Heart right ventricle (tissue), 16 donors: ENCODE results near the gene MS4A18. TPM values are rescaled to one million over a fixed set of nuclear protein-coding genes. Genes with fewer than 3 reads are reported as not detected.
A peak's percentile ranks its signal among the peaks of the same experiment; 100 is the strongest.

ENCODE experiments used
- ATAC-seq, 8 donors: fragments of 200-7000 bp; cut with Tn5 transposase; one replicate each; pipeline ENCODE4 v1.9.1; 2020; ENCODE audit warnings: mild to moderate bottlenecking in 8 of 8, moderate library complexity in 8 of 8, moderate number of reproducible peaks in 1 of 8
- DNase-seq, 2 donors: peaks; one replicate each; pipeline ENCODE4 v3.0.0-alpha.2; 2020
- H3K27ac ChIP-seq, 10 donors: fragments of 200-600 bp; sonication (generic) in 2 of 10; one replicate each; pipeline versions ENCODE4 v1.5.0 to v1.8.0; 2020 to 2022; ENCODE audit warnings: mild to moderate bottlenecking in 3 of 10
- H3K27me3 ChIP-seq, 7 donors: fragments of 200-600 bp; one replicate each; pipeline ENCODE4 v1.8.0; 2021 to 2022; ENCODE audit warnings: mild to moderate bottlenecking in 2 of 7
- H3K36me3 ChIP-seq, 9 donors: fragments of 200-600 bp; sonication (generic) in 1 of 9; one replicate each; pipeline versions ENCODE4 v1.5.0 to v1.8.0; 2020 to 2022; ENCODE audit warnings: mild to moderate bottlenecking in 2 of 9
- H3K4me1 ChIP-seq, 9 donors: fragments of 200-600 bp; sonication (generic) in 1 of 9; one replicate each; pipeline versions ENCODE4 v1.5.0 to v1.8.0; 2020 to 2022; ENCODE audit warnings: mild to moderate bottlenecking in 4 of 9
- H3K4me3 ChIP-seq, 10 donors: fragments of 200-600 bp; sonication (generic) in 2 of 10; one replicate each; pipeline versions ENCODE4 v1.5.0 to v1.8.0; 2020 to 2022; ENCODE audit warnings: mild to moderate bottlenecking in 7 of 10, moderate library complexity in 2 of 10
- H3K9me3 ChIP-seq, 11 donors: fragments of 200-600 bp in 10 of 11; sonication (generic) in 2 of 11; one replicate each; pipeline versions ENCODE4 v1.5.0 to v1.8.0; 2013 to 2022; ENCODE audit warnings: mild to moderate bottlenecking in 2 of 11, control low read depth in 1 of 11, moderate library complexity in 1 of 11
- WGBS, 2 donors: extraction: QIAGEN DNeasy Blood & Tissue Kit; methylation state at CpG; one replicate each; pipeline ENCODE4 v1.1.7; 2013; ENCODE audit warnings: inconsistent platforms in 1 of 2; 5-methylcytosine and 5-hydroxymethylcytosine counted together
- intact Hi-C, 10 donors: fragments of 100-400 bp; cut with DNase I; formaldehyde crosslinking; loops; one replicate each; pipeline versions ENCODE4 v1.11.1 to v1.14.2; 2022
- polyA plus RNA-seq, 2 donors: library from polyadenylated mRNA; stranded (reverse); fragments of 200-250 nt; gene quantifications; one replicate each; pipeline ENCODE4 v1.2.3, GENCODE V29; 2013
- total RNA-seq, 10 donors: library from RNA; stranded (reverse); fragmentation: NEBNext Ultra II Directional in 3 of 10; extraction: Animal tissue kit (Norgen Biotek cat#: 25700) in 3 of 10; gene quantifications; one replicate each; pipeline versions ENCODE4 v1.2.1 to v1.2.4, GENCODE V29; 2021 to 2023
- TF ChIP-seq, protein P1 (sequence below), 9 donors: fragments of 200-600 bp; sonication (generic) in 2 of 9; IDR thresholded peaks; one replicate each; pipeline versions ENCODE4 v1.5.0 to v1.8.0; 2021 to 2022; ENCODE audit warnings: antibody characterized with exemption in 9 of 9, mild to moderate bottlenecking in 5 of 9, moderate library complexity in 1 of 9
- donor health status: Arrhythmogenic right ventricular cardiomyopathy.
- donor health status: ischemic (EF 13 %, LVEDD 7.1; RV severe dilation, severe dysfunction).
- donor health status: healthy with polysubstance abuse.
- donor health status: DM: no; HTN: yes; CAD: no.
- donor health status: DM: no; HTN: no; CAD: no.
- donor health status: ischemic (EF 25% LVEDD 6.9; RV normal size, moderate dysfunction).
- donor health status: ischemic (EF 25% LVEDD 5.7; RV mildly dilated, moderate dysfunction).
- donor health status: healthy.
- donor health status: DM: yes; HTN: yes; CAD: no.
- donor health status: Ischemic cardiomyopathy.
- donor health status: ischemic (EF 35%, LVEDD 5.7; RV mildly dilated, moderate dysfunction).
- donor health status: nonischemic (EF 11% LVEDD 7.7; RV severe dilation, severe dysfunction).
- donor health status: DM: yes; HTN: yes; CAD: no.
- donor health status: PGD.
- donor health status: ischemic (EF 29% LVEDD 5.4; RV normal size, mild dysfunction).
- donor health status: nonischemic (EF 23%, LVEDD 6.1; RV moderate dilation, normal function).

The MS4A18 gene
- total and polyA plus RNA-seq, 12 donors: not detected

DNA sequence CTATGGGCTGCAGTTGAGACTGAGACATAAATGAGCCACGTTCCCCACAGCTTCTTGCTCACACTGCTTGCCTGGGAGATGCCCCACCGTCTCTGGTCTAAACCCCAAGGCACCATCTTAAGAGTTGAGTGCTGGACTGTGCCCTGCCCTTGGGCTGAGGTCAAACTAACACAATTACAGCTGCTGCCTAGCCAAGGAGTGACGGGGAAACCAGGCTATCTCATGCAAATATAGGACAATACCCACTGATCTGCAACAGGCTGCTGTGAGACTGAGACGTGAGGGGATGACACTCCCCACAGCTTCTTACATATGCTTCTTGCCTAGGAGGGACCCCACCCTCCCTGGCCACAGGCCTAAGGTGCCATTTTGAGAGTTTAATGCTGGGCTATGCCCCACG is 32.9 kb upstream of the MS4A18 start:
- no peak for DNase-seq
- no peaks in the 10 kb centered on the region for H3K4me1 ChIP-seq
- TF ChIP-seq, protein P1, sequence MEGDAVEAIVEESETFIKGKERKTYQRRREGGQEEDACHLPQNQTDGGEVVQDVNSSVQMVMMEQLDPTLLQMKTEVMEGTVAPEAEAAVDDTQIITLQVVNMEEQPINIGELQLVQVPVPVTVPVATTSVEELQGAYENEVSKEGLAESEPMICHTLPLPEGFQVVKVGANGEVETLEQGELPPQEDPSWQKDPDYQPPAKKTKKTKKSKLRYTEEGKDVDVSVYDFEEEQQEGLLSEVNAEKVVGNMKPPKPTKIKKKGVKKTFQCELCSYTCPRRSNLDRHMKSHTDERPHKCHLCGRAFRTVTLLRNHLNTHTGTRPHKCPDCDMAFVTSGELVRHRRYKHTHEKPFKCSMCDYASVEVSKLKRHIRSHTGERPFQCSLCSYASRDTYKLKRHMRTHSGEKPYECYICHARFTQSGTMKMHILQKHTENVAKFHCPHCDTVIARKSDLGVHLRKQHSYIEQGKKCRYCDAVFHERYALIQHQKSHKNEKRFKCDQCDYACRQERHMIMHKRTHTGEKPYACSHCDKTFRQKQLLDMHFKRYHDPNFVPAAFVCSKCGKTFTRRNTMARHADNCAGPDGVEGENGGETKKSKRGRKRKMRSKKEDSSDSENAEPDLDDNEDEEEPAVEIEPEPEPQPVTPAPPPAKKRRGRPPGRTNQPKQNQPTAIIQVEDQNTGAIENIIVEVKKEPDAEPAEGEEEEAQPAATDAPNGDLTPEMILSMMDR (IDR thresholded peaks at IDR 0.05): no peak
- intact Hi-C loops: loop anchor here in 1 of 10 donors (5.0 kb wide), 1 partner anchor 836 kb away; no protein-coding TSS in a partner anchor
- H3K9me3 ChIP-seq: peaks cover 0 to 5% (median 0%) of the 10 kb centered on the region in 11 donors
- no peaks in the 10 kb centered on the region for H3K36me3 ChIP-seq
- ATAC-seq: no peak
- no peak overlapping the region for H3K4me3 ChIP-seq
- 82% methylated on average over 5 of the region's 5 CpGs for WGBS, 2 donors
- H3K27me3 ChIP-seq: peaks cover 0 to 6% (median 0%) of the 10 kb centered on the region in 7 donors
- no peak overlapping the region for H3K27ac ChIP-seq

DNA sequence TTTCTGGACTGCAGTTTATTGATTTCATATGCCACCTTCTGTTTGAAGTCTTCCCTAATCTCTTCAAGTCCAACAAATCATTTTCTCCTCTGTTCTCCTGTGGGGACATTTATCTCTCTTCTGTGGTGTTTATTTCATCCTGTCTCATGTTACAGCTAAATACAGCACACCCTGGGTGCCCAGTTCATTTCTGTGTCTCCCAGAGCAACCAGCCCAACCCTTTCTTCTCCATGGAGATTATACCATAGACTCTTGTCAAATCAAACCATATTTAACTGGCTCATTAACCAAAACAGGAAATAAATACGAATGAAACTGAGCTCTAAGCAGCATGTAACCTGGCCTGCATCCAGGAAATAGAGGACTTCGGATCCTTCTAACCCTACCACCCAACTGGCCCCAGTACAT is 25.2 kb upstream of the MS4A18 start, which contains the start of gene MS4A8:
Gene MS4A8 (plus strand): TSS at position 329 of the 408 bp plus-strand sequence. CDS start 1,249 bp downstream, outside the sequence.
- H3K4me1 ChIP-seq: no peaks in the 10 kb centered on the region
- no peak for DNase-seq
- intact Hi-C loops: no loop called here
- TF ChIP-seq, protein P1 (IDR thresholded peaks at IDR 0.05): no peak
- no peak within 1 kb of the TSS for H3K4me3 ChIP-seq
- H3K27me3 ChIP-seq: no peaks in the 10 kb centered on the region
- H3K27ac ChIP-seq: no peak within 1 kb of the TSS
- no peaks in the 10 kb centered on the region for H3K36me3 ChIP-seq
- 27% methylated on average over 2 of the region's 2 CpGs for WGBS, 2 donors
- peaks cover 0 to 5% (median 0%) of the 10 kb centered on the region in 11 donors for H3K9me3 ChIP-seq
- ATAC-seq: no peak

DNA sequence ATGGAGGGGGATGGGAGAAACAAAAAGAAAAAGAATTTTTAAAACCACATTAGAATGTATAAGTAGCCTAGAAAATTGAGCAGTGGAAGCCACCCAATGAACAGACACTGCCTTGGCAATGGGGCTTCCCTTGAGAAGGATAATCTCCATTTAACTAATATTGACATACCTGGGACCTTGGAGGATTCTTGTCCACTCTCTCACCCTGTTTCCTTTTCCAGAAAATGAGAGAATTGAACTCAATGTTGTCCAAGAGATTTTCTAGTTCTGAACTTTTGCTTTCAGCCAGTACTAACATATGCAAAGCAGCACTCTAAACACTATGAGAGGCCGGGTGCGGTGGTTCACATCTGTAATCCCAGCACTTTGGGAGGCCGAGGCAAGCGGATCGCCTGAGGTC is 24.6 kb upstream of the MS4A18 start:
- Histone ChIP-seq H3K4me1 (no peaks in the 10 kb centered on the region), H3K27me3 (no peaks in the 10 kb centered on the region), H3K9me3 (peaks cover 0 to 5% (median 0%) of the 10 kb centered on the region in 11 donors), H3K36me3 (no peaks in the 10 kb centered on the region), H3K4me3 (no peak overlapping the region), H3K27ac (no peak overlapping the region)
- no peak for DNase-seq
- WGBS, 2 donors: 93 to 95% methylated on average over 5 of the region's 5 CpGs
- TF ChIP-seq, protein P1 (IDR thresholded peaks at IDR 0.05): no peak
- intact Hi-C loops: loop anchor here in 1 of 10 donors (5.0 kb wide), 1 partner anchor 363 kb away; no protein-coding TSS in a partner anchor
- no peak for ATAC-seq

DNA sequence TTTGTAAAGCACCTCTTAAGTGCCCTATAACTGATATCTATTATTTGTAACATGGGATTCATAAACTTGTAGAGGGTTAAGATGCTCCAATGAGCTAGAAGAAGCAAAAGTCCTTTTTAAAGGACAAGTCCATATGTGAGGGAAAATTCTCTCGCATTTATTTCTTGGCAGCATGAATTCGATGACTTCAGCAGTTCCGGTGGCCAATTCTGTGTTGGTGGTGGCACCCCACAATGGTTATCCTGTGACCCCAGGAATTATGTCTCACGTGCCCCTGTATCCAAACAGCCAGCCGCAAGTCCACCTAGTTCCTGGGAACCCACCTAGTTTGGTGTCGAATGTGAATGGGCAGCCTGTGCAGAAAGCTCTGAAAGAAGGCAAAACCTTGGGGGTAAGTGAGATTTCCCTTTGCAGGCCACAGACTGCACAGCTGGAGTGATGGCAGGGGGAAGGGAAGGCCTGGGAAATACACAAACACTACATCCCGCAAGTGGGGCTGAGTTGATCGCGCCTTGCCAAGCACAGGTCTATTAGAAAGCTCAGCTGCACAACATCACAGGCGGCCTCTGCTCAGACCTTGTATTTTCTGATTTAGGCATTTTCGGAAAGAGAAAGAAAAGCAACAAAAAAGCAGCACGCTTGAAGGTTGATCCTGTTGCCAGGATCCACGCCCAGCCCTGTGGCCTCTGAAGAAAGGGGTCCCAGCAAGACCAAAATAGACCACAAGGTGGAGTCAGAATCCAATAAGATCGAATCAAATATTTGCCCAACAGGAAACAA is 23.6 kb upstream of the MS4A18 start:
- intact Hi-C loops: loop anchor here in 1 of 10 donors (5.0 kb wide), 1 partner anchor 364 kb away; no protein-coding TSS in a partner anchor
- TF ChIP-seq, protein P1 (IDR thresholded peaks at IDR 0.05): peak in 3 of 9 donors; percentile 9 to 22 (median 18)
- no peaks in the 10 kb centered on the region for H3K9me3 ChIP-seq
- ATAC-seq (no peak), DNase-seq (no peak)
- H3K36me3 ChIP-seq: no peaks in the 10 kb centered on the region
- H3K4me1 ChIP-seq: no peaks in the 10 kb centered on the region
- WGBS, 2 donors: 62 to 64% methylated on average over 14 of the region's 14 CpGs
- H3K27me3 ChIP-seq: peaks cover 0 to 4% (median 0%) of the 10 kb centered on the region in 7 donors
- H3K27ac ChIP-seq: no peak overlapping the region
- H3K4me3 ChIP-seq: no peak overlapping the region
